K562 (cell line): ENCODE measurements around the gene ANKLE1.

ENCODE experiments used
- L3MBTL2 ChIP-seq: fragments of 450-650 bp; IDR thresholded peaks from 2 replicates; pipeline ENCODE4 v1.6.1; 2016; ENCODE audit warnings: mild to moderate bottlenecking, moderate library complexity
- RAD21 ChIP-seq, 2 experiments: fragments of 250-450 bp in 1 of 2; fragments of 450-650 bp in 1 of 2; sonication (Bioruptor Pico) in 1 of 2; formaldehyde crosslinking in 1 of 2; IDR thresholded peaks in 1 of 2; conservative IDR thresholded peaks in 1 of 2; 2 replicates each; pipeline versions ENCODE4 v1.4.0 to v1.8.0; 2020 to 2022; ENCODE audit warnings: mild to moderate bottlenecking in 2 of 2, moderate library complexity in 1 of 2

DNA sequence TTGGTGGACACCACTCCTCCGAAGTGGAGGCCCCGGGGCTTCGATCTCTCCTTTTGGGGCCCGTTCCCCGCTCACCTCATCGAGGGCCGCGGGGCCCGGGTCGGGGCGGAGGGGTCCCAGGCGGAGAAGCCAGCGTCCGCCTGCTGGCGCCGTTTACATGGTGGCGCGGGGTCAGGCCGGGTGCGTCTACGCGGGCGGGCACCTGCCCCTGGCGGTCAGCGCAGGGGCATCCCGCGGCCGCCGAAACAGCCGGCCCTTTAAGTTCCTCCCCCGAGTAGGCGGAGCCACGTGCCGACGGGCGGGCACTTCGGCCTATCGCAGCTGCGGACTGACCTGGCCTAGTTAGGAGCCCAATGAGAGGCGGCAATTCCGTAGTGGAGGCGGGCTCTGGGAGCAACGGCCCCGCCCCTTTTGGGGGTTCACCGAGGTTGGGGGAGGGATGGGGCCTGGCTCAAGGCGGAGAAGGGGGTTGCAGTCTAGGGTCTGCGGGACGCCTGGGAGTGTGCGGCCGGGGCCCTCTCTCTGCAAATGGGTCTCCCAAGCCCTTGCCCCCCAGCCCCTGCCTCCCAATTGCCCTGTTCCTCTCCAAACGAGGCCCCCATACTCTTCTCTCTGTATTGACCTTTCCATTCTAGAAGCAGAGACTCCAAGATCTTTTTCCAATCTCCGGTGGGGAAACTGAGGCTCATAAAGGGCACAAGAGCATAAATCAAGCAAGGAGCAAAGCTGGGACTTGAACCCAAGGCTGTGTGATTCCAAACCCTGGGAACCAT, 21.7 kb downstream of the ANKLE1 start, which contains the start of gene ABHD8:
- TF ChIP-seq RAD21 (CRISPR knock-in tag; conservative IDR thresholded peaks at IDR 0.05 in 1 of 2, IDR thresholded peaks at IDR 0.05 in 1 of 2) (peak in 1 of 2 experiments; percentile 24; a peak in 1 of 4 replicates), L3MBTL2 (peak; percentile 76)
